Keratinocyte (primary cell): ENCODE data around the gene RAB35. TPM values are rescaled to one million over a fixed set of nuclear protein-coding genes. Genes with fewer than 3 reads are reported as not detected.

Experiments
- DNase-seq: peaks from one replicate; pipeline ENCODE4 v3.0.0-alpha.2; 2011; ENCODE audit warnings: low read depth, missing footprints, low spot score
- FAIRE-seq: peaks from 2 replicates; lab custom pipeline; 2011; peaks lifted over from hg19 to GRCh38; lab: Jason Lieb, UNC
- H2AFZ ChIP-seq: 2 replicates; pipeline ENCODE4 v1.6.0; 2012; ENCODE audit warnings: low read length, control low read depth, inconsistent platforms; ENCODE audit not compliant: control insufficient read depth
- H3K27ac ChIP-seq: 2 replicates; pipeline ENCODE4 v1.5.1; 2011; ENCODE audit warnings: low read length; ENCODE audit not compliant: control insufficient read depth, insufficient read depth
- H3K27me3 ChIP-seq: 3 replicates; pipeline ENCODE4 v1.6.0; 2011; ENCODE audit warnings: low read length; ENCODE audit not compliant: control insufficient read depth, insufficient read depth; ENCODE audit errors: extremely low read depth
- H3K36me3 ChIP-seq, 2 experiments: 2 replicates in 1 of 2; 3 replicates in 1 of 2; pipeline ENCODE4 v1.5.1; 2011; ENCODE audit warnings: low read length in 2 of 2, mild to moderate bottlenecking in 1 of 2; ENCODE audit not compliant: control insufficient read depth in 2 of 2, insufficient read depth in 2 of 2; ENCODE audit errors: extremely low read depth in 1 of 2
- H3K4me1 ChIP-seq: 3 replicates; pipeline ENCODE4 v1.5.1; 2011; ENCODE audit warnings: low read length; ENCODE audit not compliant: control insufficient read depth, insufficient read depth; ENCODE audit errors: extremely low read depth
- H3K4me2 ChIP-seq: 3 replicates; pipeline ENCODE4 v1.6.0; 2011; ENCODE audit warnings: low read depth, low read length; ENCODE audit not compliant: control insufficient read depth, insufficient read depth; ENCODE audit errors: extremely low read depth
- H3K4me3 ChIP-seq, 3 experiments: fragments of 200-600 bp in 1 of 3; sonication (generic) in 1 of 3; 2 replicates in 2 of 3; 3 replicates in 1 of 3; pipeline ENCODE4 v1.5.1; 2011 to 2016; ENCODE audit warnings: low read length in 3 of 3, mild to moderate bottlenecking in 3 of 3, control low read depth in 2 of 3, inconsistent platforms in 1 of 3, low read depth in 1 of 3, mixed read lengths in 1 of 3, mixed run types in 1 of 3, moderate library complexity in 1 of 3; ENCODE audit not compliant: control insufficient read depth in 2 of 3, insufficient read depth in 2 of 3; ENCODE audit errors: extremely low read depth in 1 of 3
- H3K79me2 ChIP-seq: 2 replicates; pipeline ENCODE4 v1.6.0; 2012; ENCODE audit warnings: low read length; ENCODE audit not compliant: control insufficient read depth, insufficient read depth
- H3K9ac ChIP-seq: 3 replicates; pipeline ENCODE4 v1.6.0; 2011; ENCODE audit warnings: low read length; ENCODE audit not compliant: control insufficient read depth, insufficient read depth; ENCODE audit errors: extremely low read depth
- H3K9me1 ChIP-seq: 3 replicates; pipeline ENCODE4 v1.6.0; 2011; ENCODE audit warnings: low read length; ENCODE audit not compliant: control insufficient read depth, insufficient read depth; ENCODE audit errors: extremely low read depth
- H3K9me3 ChIP-seq: 2 replicates; pipeline ENCODE4 v1.5.1; 2012; ENCODE audit warnings: low read depth, low read length; ENCODE audit not compliant: control insufficient read depth
- H4K20me1 ChIP-seq: 3 replicates; pipeline ENCODE4 v1.6.0; 2011; ENCODE audit warnings: low read length; ENCODE audit not compliant: control insufficient read depth, insufficient read depth; ENCODE audit errors: extremely low read depth
- CTCF ChIP-seq, 3 experiments: IDR thresholded peaks in 1 of 3; conservative IDR thresholded peaks in 1 of 3; optimal IDR thresholded peaks in 1 of 3; 2 replicates in 2 of 3; 3 replicates in 1 of 3; pipeline versions ENCODE3 to v1.5.1; 2011; ENCODE audit warnings: low read length in 3 of 3, mild to moderate bottlenecking in 3 of 3, moderate library complexity in 2 of 3, control low read depth in 1 of 3, inconsistent platforms in 1 of 3; ENCODE audit not compliant: insufficient read depth in 2 of 3; ENCODE audit errors: extremely low read depth in 1 of 3
- EZH2 ChIP-seq: IDR thresholded peaks from one replicate; pipeline ENCODE4 v1.6.1; 2012; ENCODE audit warnings: inconsistent platforms, mild to moderate bottlenecking, low read length, moderate library complexity
- dilution Hi-C: fragments of 300-500 bp; cut with MboI; formaldehyde crosslinking; loops from one replicate; pipeline ENCODE4 v1.7.0; 2020; ENCODE audit warnings: low sequenced_read_pairs; ENCODE audit not compliant: extremely low pct_ligation_motif_present
- polyA plus RNA-seq, 5 experiments: library from polyadenylated mRNA; depleted of rRNA in 3 of 5; stranded (reverse) in 3 of 5; stranded (forward) in 1 of 5; unstranded in 1 of 5; fragments of >200 nt; gene quantifications; 1 replicate in 1 of 5; 2 replicates in 3 of 5; 3 replicates in 1 of 5; pipeline versions ENCODE4 v1.2.1 to v1.2.3, GENCODE V29; 2011 to 2012; ENCODE audit warnings: missing spikeins in 2 of 5, low read depth in 1 of 5, low replicate concordance in 1 of 5

The RAB35 gene
- polyA plus RNA-seq, 1 donor (not counting 4 experiments of a cell fraction or from before 2014, with no cell fraction given): 68.4 TPM

GRCh38 chr12:120139958-120140357 is 23.4 kb upstream of the RAB35 start:
- no peak for TF ChIP-seq CTCF (optimal IDR thresholded peaks at IDR 0.05 in 1 of 3, IDR thresholded peaks at IDR 0.05 in 1 of 3, conservative IDR thresholded peaks at IDR 0.05 in 1 of 3; ENCODE audit: extremely low read depth in 1 of 3, insufficient read depth in 2 of 3, low read length in 3 of 3)
- no peak for TF ChIP-seq EZH2

GRCh38 chr12:120138366-120138765 is 21.8 kb upstream of the RAB35 start:
- no peak for TF ChIP-seq CTCF (optimal IDR thresholded peaks at IDR 0.05 in 1 of 3, IDR thresholded peaks at IDR 0.05 in 1 of 3, conservative IDR thresholded peaks at IDR 0.05 in 1 of 3; ENCODE audit: extremely low read depth in 1 of 3, insufficient read depth in 2 of 3, low read length in 3 of 3)
- TF ChIP-seq EZH2: no peak
- Histone ChIP-seq H3K36me3 (peaks cover 63 to 65% of the 10 kb centered on the region in 2 experiments), H3K27ac (no peak overlapping the region), H2AFZ (no peak overlapping the region), H3K9me1 (no peaks in the 10 kb centered on the region), H3K79me2 (no peaks in the 10 kb centered on the region), H3K9me3 (no peaks in the 10 kb centered on the region), H3K9ac (no peak overlapping the region), H4K20me1 (no peaks in the 10 kb centered on the region), H3K4me1 (no peaks in the 10 kb centered on the region), H3K27me3 (no peaks in the 10 kb centered on the region), H3K4me3 (no peak overlapping the region), H3K4me2 (no peak overlapping the region)
- dilution Hi-C loops: no loop called here
- DNase-seq (no peak), FAIRE-seq (no peak)

More at GRCh38 chr12:120139958-120140357, 23.4 kb upstream of the RAB35 start:
- DNase-seq (no peak), FAIRE-seq (no peak)
- Histone ChIP-seq H2AFZ (no peak overlapping the region), H3K9me1 (no peaks in the 10 kb centered on the region), H3K27ac (no peak overlapping the region), H3K9ac (no peak overlapping the region), H3K9me3 (no peaks in the 10 kb centered on the region), H3K79me2 (no peaks in the 10 kb centered on the region), H3K36me3 (peaks cover 65% of the 10 kb centered on the region in 2 experiments), H3K4me2 (no peak overlapping the region), H3K27me3 (no peaks in the 10 kb centered on the region), H4K20me1 (no peaks in the 10 kb centered on the region), H3K4me1 (no peaks in the 10 kb centered on the region), H3K4me3 (no peak overlapping the region)
- dilution Hi-C loops: no loop called here
